K562 (cell line): ENCODE measurements around the gene S100A2. TPM values are rescaled to one million over a fixed set of nuclear protein-coding genes. Genes with fewer than 3 reads are reported as not detected.

Experiments used
- DIDO1 ChIP-seq: fragments of 450-650 bp; IDR thresholded peaks from 2 replicates; pipeline ENCODE4 v1.6.1; 2016; ENCODE audit warnings: low read depth, missing biosample characterization, missing genetic modification characterization
- E2F5 ChIP-seq: sonication (generic); formaldehyde crosslinking; IDR thresholded peaks from 2 replicates; pipeline ENCODE4 v1.8.0; 2022; ENCODE audit warnings: mild to moderate bottlenecking, missing genetic modification reagents
- GTF2E2 ChIP-seq: fragments of 200-800 bp; sonication (Bioruptor generic); IDR thresholded peaks from 2 replicates; pipeline ENCODE4 v1.6.1; 2016; ENCODE audit warnings: missing genetic modification characterization, missing compliant biosample characterization
- GTF2F1 ChIP-seq: IDR thresholded peaks from 2 replicates; pipeline ENCODE4 v1.6.1; 2011; ENCODE audit warnings: low read depth, low read length, improper control_type of control experiment
- MAX ChIP-seq: sonication (generic); formaldehyde crosslinking; IDR thresholded peaks from 2 replicates; pipeline ENCODE4 v1.9.0; 2022; ENCODE audit warnings: mild to moderate bottlenecking, missing genetic modification reagents
- POLR2G ChIP-seq: fragments of 200-400 bp; formaldehyde crosslinking; IDR thresholded peaks from 2 replicates; pipeline ENCODE4 v1.6.1; 2017; ENCODE audit warnings: low read depth, mild to moderate bottlenecking, antibody characterized with exemption, low read length, moderate library complexity
- PPARD ChIP-seq: fragments of 250-450 bp; sonication (Bioruptor Pico); IDR thresholded peaks from 2 replicates; pipeline ENCODE4 v1.8.0; 2022; ENCODE audit warnings: inconsistent platforms, mild to moderate bottlenecking, moderate library complexity
- TCF7L2 ChIP-seq: fragments of 150-350 bp; IDR thresholded peaks from 2 replicates; pipeline ENCODE4 v1.6.1; 2016; ENCODE audit warnings: low read depth, mild to moderate bottlenecking, low read length, moderate library complexity
- TFAM ChIP-seq: fragments of 250-450 bp; sonication (Bioruptor Pico); conservative IDR thresholded peaks from 2 replicates; pipeline ENCODE4 v1.5.0; 2021; ENCODE audit warnings: mild to moderate bottlenecking, moderate library complexity
- THRB ChIP-seq: fragments of 450-650 bp; formaldehyde crosslinking; conservative IDR thresholded peaks from 2 replicates; pipeline ENCODE4 v1.4.0; 2022; ENCODE audit warnings: mild to moderate bottlenecking, missing genetic modification characterization
- TOE1 ChIP-seq, 2 experiments: fragments of 450-650 bp in 1 of 2; sonication (generic) in 1 of 2; formaldehyde crosslinking in 1 of 2; IDR thresholded peaks; 2 replicates each; pipeline versions ENCODE4 v1.7.1 to v1.8.0; 2016 to 2022; ENCODE audit warnings: borderline replicate concordance in 2 of 2, mild to moderate bottlenecking in 2 of 2, antibody characterized with exemption in 1 of 2, inconsistent platforms in 1 of 2, low read depth in 1 of 2, missing genetic modification reagents in 1 of 2, moderate library complexity in 1 of 2
- TRIM24 ChIP-seq, 2 experiments: fragments of 450-650 bp; IDR thresholded peaks; 2 replicates each; pipeline ENCODE4 v1.6.1; 2016
- UBTF ChIP-seq, 2 experiments: IDR thresholded peaks; 2 replicates each; pipeline ENCODE4 v1.6.1; 2012; ENCODE audit warnings: improper control_type of control experiment in 2 of 2, low read depth in 2 of 2, low read length in 2 of 2, borderline replicate concordance in 1 of 2
- ZKSCAN1 ChIP-seq: fragments of 150-350 bp; IDR thresholded peaks from 2 replicates; pipeline ENCODE4 v1.6.1; 2016; ENCODE audit warnings: low read depth, low read length
- ZNF143 ChIP-seq: sonication (generic); formaldehyde crosslinking; IDR thresholded peaks from 2 replicates; pipeline ENCODE4 v1.9.0; 2022; ENCODE audit warnings: mild to moderate bottlenecking, missing genetic modification reagents
- ZNF740 ChIP-seq, 3 experiments: fragments of 200-800 bp in 1 of 3; sonication (Bioruptor generic) in 1 of 3; sonication (generic) in 1 of 3; formaldehyde crosslinking in 1 of 3; IDR thresholded peaks; 2 replicates each; pipeline versions ENCODE4 v1.6.1 to v1.8.0; 2016 to 2022; ENCODE audit warnings: mild to moderate bottlenecking in 2 of 3, missing compliant biosample characterization in 2 of 3, missing genetic modification characterization in 2 of 3, missing genetic modification reagents in 1 of 3
- polyA plus RNA-seq, 8 experiments: library from polyadenylated mRNA; depleted of rRNA in 4 of 8; stranded (reverse) in 5 of 8; unstranded in 3 of 8; fragments of >200 nt; fragmentation: Nextera tagmentation in 2 of 8; fragmentation: Illumina TruSeq in 1 of 8; extraction: Ambion mirVana in 2 of 8; extraction: Trizol in 1 of 8; gene quantifications; 2 replicates each; pipeline versions ENCODE4 v1.2.1 to v1.2.3, GENCODE V29; 2011 to 2014; ENCODE audit warnings: inconsistent platforms in 1 of 8, missing spikeins in 1 of 8
- total RNA-seq, 7 experiments: library from RNA; depleted of rRNA in 6 of 7; stranded (reverse); fragments of >200 nt in 6 of 7; fragmentation: Illumina TruSeq in 2 of 7; extraction: Trizol in 2 of 7; gene quantifications; 2 replicates each; pipeline versions ENCODE4 v1.2.1 to v1.2.3, GENCODE V29; 2011 to 2021; ENCODE audit warnings: low replicate concordance in 1 of 7
- TF ChIP-seq, protein P1 (sequence below): fragments of 450-650 bp; IDR thresholded peaks from 2 replicates; pipeline ENCODE4 v1.6.1; 2018; ENCODE audit warnings: mild to moderate bottlenecking, low read depth; ENCODE audit not compliant: partially characterized antibody

The S100A2 gene
- total and polyA plus RNA-seq, 9 of the 15 experiments (the other 6 are each of a cell fraction or from before 2014, with no cell fraction given), result 0.28 to 0.65 (median 0.44) TPM; not detected in 4

GRCh38 chr1:153538315-153538821 lies 27.3 kb downstream of the S100A2 start (continued):
- TF ChIP-seq ZNF740 (CRISPR knock-in tag; IDR thresholded peaks at IDR 0.05), result no peak
- TF ChIP-seq ZNF740 (tag; IDR thresholded peaks at IDR 0.05), result no peak
- no peak for TF ChIP-seq GTF2E2
- no peak for TF ChIP-seq DIDO1 (tag)
- no peak for TF ChIP-seq MAX (CRISPR knock-in tag)
- no peak for TF ChIP-seq UBTF (IDR thresholded peaks at IDR 0.05; ENCODE audit: borderline replicate concordance in 1 of 2, low read depth in 2 of 2, low read length in 2 of 2)
- no peak for TF ChIP-seq ZNF143 (CRISPR knock-in tag)
- peak; percentile 99 for TF ChIP-seq TOE1 (IDR thresholded peaks at IDR 0.05; ENCODE audit: borderline replicate concordance)
- TF ChIP-seq TOE1 (CRISPR knock-in tag; IDR thresholded peaks at IDR 0.05; ENCODE audit: borderline replicate concordance, low read depth), result no peak
- no peak for TF ChIP-seq THRB (CRISPR knock-in tag)
- TF ChIP-seq PPARD (CRISPR knock-in tag), result no peak
- no peak for TF ChIP-seq ZKSCAN1
- TF ChIP-seq, protein P1, sequence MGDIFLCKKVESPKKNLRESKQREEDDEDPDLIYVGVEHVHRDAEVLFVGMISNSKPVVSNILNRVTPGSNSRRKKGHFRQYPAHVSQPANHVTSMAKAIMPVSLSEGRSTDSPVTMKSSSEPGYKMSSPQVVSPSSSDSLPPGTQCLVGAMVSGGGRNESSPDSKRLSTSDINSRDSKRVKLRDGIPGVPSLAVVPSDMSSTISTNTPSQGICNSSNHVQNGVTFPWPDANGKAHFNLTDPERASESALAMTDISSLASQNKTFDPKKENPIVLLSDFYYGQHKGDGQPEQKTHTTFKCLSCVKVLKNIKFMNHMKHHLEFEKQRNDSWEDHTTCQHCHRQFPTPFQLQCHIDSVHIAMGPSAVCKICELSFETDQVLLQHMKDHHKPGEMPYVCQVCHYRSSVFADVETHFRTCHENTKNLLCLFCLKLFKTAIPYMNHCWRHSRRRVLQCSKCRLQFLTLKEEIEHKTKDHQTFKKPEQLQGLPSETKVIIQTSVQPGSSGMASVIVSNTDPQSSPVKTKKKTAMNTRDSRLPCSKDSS, result no peak
- TF ChIP-seq TRIM24 (IDR thresholded peaks at IDR 0.05), result no peak
- TF ChIP-seq TFAM (CRISPR knock-in tag), result no peak
- TF ChIP-seq POLR2G, result no peak
- no peak for TF ChIP-seq GTF2F1
- TF ChIP-seq E2F5, result no peak
- no peak for TF ChIP-seq TCF7L2
